Measurements from ENCODE around the gene NDUFAF3. TPM values are rescaled to one million over a fixed set of nuclear protein-coding genes. Genes with fewer than 3 reads are reported as not detected.

NDUFAF3 gene
- total and polyA plus RNA-seq, 2 donors from 2014 or later = 106 to 190 TPM

- TF ChIP-seq CTCF (IDR thresholded peaks at IDR 0.05; ENCODE audit: borderline replicate concordance, extremely low read depth, insufficient read depth) = no peak
- intact Hi-C loops (cut with DNase I) = no loop called here
- H3K4me1 ChIP-seq (ENCODE audit: control insufficient read depth in 2 of 3, insufficient read depth in 2 of 3, low read depth in 1 of 3, low read length in 3 of 3) = peaks cover 0 to 19% (median 7%) of the 10 kb centered on the region in 3 donors
- no peak overlapping the region for H3K27ac ChIP-seq (ENCODE audit: low read depth in 2 of 2, low read length in 2 of 2)
- no peak overlapping the region for H3K4me3 ChIP-seq (ENCODE audit: low read length in 3 of 3)
- no peaks in the 10 kb centered on the region for H3K9me3 ChIP-seq (ENCODE audit: control insufficient read depth in 2 of 3, insufficient read depth in 1 of 3, low read length in 3 of 3)
- H3K27me3 ChIP-seq (ENCODE audit: control insufficient read depth, insufficient read depth, low read length) = no peaks in the 10 kb centered on the region
- FAIRE-seq (no peak), DNase-seq (no peak)
- peaks cover 0 to 31% (median 20%) of the 10 kb centered on the region in 3 donors for H3K36me3 ChIP-seq (ENCODE audit: control insufficient read depth in 2 of 3, insufficient read depth in 3 of 3, low read length in 3 of 3)
- H3K9ac ChIP-seq (ENCODE audit: low read length in 3 of 3) = no peak overlapping the region
These were observed 6.2 kb upstream of the NDUFAF3 start for GRCh38 chr3:49015765-49016164.

GRCh38 chr3:49016414-49017228, 5.3 kb upstream of the NDUFAF3 start:
- peaks cover 0 to 19% (median 7%) of the 10 kb centered on the region in 3 donors for H3K4me1 ChIP-seq (ENCODE audit: control insufficient read depth in 2 of 3, insufficient read depth in 2 of 3, low read depth in 1 of 3, low read length in 3 of 3)
- FAIRE-seq = no peak
- no peaks in the 10 kb centered on the region for H3K27me3 ChIP-seq (ENCODE audit: control insufficient read depth, insufficient read depth, low read length)
- TF ChIP-seq CTCF (IDR thresholded peaks at IDR 0.05; ENCODE audit: borderline replicate concordance, extremely low read depth, insufficient read depth) = no peak
- no peak overlapping the region for H3K27ac ChIP-seq (ENCODE audit: low read depth in 2 of 2, low read length in 2 of 2)
- peak overlapping the region in 1 of 3 donors; percentile 81 for H3K4me3 ChIP-seq (ENCODE audit: low read length in 3 of 3)
- peak in 1 of 5 donors; percentile 48 for DNase-seq
- no peaks in the 10 kb centered on the region for H3K9me3 ChIP-seq (ENCODE audit: control insufficient read depth in 2 of 3, insufficient read depth in 1 of 3, low read length in 3 of 3)
- H3K9ac ChIP-seq (ENCODE audit: low read length in 3 of 3) = no peak overlapping the region
- peaks cover 0 to 31% (median 20%) of the 10 kb centered on the region in 3 donors for H3K36me3 ChIP-seq (ENCODE audit: control insufficient read depth in 2 of 3, insufficient read depth in 3 of 3, low read length in 3 of 3)
- intact Hi-C loops (cut with DNase I) = no loop called here

- no peaks in the 10 kb centered on the region for H3K9me3 ChIP-seq (ENCODE audit: control insufficient read depth in 2 of 3, insufficient read depth in 1 of 3, low read length in 3 of 3)
- peaks cover 0 to 27% (median 20%) of the 10 kb centered on the region in 3 donors for H3K36me3 ChIP-seq (ENCODE audit: control insufficient read depth in 2 of 3, insufficient read depth in 3 of 3, low read length in 3 of 3)
- peak overlapping the region in 1 of 3 donors; percentile 63 for H3K9ac ChIP-seq (ENCODE audit: low read length in 3 of 3)
- peak overlapping the region in 1 of 2 donors; percentile 57 for H3K27ac ChIP-seq (ENCODE audit: low read depth in 2 of 2, low read length in 2 of 2)
- no peak for TF ChIP-seq CTCF (IDR thresholded peaks at IDR 0.05; ENCODE audit: borderline replicate concordance, extremely low read depth, insufficient read depth)
- intact Hi-C loops (cut with DNase I) = no loop called here
- DNase-seq (peak in 2 of 5 donors; percentile 30 to 63), FAIRE-seq (no peak)
- H3K4me1 ChIP-seq (ENCODE audit: control insufficient read depth in 2 of 3, insufficient read depth in 2 of 3, low read depth in 1 of 3, low read length in 3 of 3) = peaks cover 0 to 20% (median 7%) of the 10 kb centered on the region in 3 donors
- H3K4me3 ChIP-seq (ENCODE audit: low read length in 3 of 3) = peak overlapping the region; percentile 44 to 81 (median 78)
- no peaks in the 10 kb centered on the region for H3K27me3 ChIP-seq (ENCODE audit: control insufficient read depth, insufficient read depth, low read length)
These were observed 4.5 kb upstream of the NDUFAF3 start for GRCh38 chr3:49017229-49017970.
